ENCODE measurements around the gene NOL6. TPM values are rescaled to one million over a fixed set of nuclear protein-coding genes. Genes with fewer than 3 reads are reported as not detected.

NOL6 gene
- total RNA-seq, 2 donors from 2014 or later, result 11.5 to 29.3 TPM

DNA sequence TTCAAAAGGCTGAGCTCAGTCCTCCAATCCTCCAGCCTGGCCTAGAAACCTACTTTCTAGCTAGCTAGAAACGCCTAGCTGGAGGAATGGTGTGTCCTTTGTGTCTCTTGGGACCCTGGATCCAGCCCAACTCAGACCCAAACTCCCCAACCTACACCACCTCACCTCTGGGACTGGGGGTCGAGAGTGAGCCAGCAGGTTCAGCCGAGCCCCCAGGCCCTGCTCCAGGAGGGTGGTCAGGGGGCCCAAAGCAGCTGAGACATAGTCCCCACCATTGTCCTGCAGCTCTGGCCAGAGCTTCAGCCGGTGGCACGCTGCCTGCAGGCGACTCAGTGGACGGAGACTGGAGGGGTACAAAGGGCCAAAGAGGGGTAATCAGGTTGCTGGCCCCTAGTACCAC lies 6.2 kb downstream of the NOL6 start:
- Histone ChIP-seq H3K9me3 (no peaks in the 10 kb centered on the region), H3K27ac (no peak overlapping the region), H3K4me1 (no peaks in the 10 kb centered on the region), H3K36me3 (peaks cover 20% of the 10 kb centered on the region), H3K9ac (ENCODE audit: low read depth in 2 of 2, low read length in 2 of 2) (no peak overlapping the region), H3K4me3 (no peak overlapping the region), H3K27me3 (no peaks in the 10 kb centered on the region)
- TF ChIP-seq, protein P1, sequence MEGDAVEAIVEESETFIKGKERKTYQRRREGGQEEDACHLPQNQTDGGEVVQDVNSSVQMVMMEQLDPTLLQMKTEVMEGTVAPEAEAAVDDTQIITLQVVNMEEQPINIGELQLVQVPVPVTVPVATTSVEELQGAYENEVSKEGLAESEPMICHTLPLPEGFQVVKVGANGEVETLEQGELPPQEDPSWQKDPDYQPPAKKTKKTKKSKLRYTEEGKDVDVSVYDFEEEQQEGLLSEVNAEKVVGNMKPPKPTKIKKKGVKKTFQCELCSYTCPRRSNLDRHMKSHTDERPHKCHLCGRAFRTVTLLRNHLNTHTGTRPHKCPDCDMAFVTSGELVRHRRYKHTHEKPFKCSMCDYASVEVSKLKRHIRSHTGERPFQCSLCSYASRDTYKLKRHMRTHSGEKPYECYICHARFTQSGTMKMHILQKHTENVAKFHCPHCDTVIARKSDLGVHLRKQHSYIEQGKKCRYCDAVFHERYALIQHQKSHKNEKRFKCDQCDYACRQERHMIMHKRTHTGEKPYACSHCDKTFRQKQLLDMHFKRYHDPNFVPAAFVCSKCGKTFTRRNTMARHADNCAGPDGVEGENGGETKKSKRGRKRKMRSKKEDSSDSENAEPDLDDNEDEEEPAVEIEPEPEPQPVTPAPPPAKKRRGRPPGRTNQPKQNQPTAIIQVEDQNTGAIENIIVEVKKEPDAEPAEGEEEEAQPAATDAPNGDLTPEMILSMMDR (IDR thresholded peaks at IDR 0.05), result no peak
- intact Hi-C loops (cut with DNase I), result loop anchor here (5.0 kb wide), 2 partner anchors 65 to 90 kb away; partner anchors contain the start of gene AQP7
- DNase-seq, result no peak

DNA sequence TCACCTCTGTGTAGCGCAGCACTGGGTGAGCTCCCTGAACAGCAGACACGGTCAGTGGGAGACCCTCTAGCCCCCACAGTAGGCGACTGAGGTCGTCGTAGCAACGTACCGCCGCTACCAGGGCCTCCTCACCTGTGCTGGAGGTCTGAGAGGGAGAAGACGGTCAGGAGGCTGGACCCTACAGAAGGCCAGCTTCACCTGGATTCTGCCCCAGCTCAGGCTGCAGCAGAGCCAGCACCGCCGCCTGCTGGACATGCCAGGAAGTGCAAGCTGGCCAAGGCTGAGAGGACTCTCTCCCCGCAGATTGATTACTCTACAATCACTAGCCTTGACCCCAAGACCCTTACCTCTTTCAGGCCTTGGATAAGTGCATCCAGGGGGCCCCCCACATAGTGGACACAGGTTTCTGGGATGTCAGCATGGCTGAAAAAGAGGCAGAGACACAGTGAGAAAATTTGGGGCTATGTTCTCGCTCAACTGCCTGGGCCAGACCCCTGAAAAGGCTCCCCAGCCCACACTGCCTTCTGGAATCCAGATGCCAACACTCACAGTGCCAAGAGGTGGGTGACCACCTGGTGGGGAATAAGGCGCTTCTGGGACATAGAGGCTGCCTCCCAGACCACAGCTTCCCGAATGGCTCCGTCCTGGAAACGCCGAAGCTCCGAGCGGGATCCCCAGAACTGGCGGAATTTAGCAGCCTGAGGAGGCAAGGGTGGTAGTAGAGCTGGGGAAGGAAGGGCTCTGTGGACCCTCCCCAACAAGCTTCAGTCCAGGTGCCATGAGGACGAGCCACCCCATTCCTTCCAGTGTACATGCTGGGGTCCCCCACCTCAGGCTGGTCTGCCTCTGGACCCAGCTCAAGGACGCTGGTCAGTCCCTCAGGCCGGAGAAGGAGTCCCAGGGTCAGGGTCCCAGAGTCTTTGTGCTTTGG lies 6.9 kb downstream of the NOL6 start:
- peaks cover 24% of the 10 kb centered on the region for H3K36me3 ChIP-seq
- intact Hi-C loops (cut with DNase I), result loop anchor here (5.0 kb wide), 2 partner anchors 65 to 90 kb away; partner anchors contain the start of gene AQP7

DNA sequence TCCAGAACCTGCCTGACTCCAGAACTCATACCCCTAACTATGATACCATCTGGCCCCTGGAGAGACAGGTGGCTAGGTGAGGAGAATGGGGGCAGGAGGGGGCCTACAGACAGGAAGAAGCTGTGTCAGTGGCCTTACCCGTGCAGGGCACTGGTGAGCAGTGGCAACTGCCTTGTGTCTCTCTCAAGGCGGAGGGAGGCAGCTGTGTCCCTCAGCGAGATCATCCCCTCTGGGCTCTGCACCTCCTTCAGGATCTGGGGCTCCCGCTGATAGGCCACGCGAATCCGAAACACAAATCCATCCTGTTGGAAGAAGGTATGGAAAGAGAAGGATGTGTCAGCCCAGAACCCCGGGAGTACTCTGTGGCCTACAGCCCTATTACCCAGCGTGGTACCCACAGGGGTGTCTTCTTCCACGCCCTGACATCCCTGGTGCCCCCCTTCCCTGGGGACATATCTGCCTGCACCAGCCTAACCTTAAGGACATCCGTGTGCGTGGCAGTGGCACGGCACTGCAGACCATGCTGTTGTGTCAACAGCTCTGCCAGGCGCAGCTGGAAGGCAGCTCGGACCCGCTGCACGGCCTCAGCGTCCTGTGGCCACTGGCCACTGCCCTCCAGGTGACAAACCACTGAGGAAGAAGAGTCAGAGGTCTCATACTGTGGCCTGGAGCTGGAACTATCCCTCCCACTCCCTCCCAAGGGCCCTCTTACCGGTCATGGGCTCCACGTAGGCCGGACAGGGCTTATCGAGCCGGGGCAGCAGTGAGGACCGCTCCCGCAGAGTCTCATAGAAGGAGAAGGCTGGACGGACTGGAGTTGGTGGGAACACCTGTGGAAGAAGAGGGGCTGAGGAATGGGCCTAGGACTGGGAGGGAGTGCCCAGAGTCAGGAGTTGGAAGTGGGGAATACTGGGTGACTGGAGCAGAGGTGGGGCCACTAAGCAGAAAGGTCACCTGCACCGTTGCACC lies 7.8 kb downstream of the NOL6 start:
- no peak for DNase-seq
- Histone ChIP-seq H3K9ac (ENCODE audit: low read depth in 2 of 2, low read length in 2 of 2) (no peak overlapping the region), H3K27me3 (no peaks in the 10 kb centered on the region), H3K9me3 (no peaks in the 10 kb centered on the region), H3K27ac (no peak overlapping the region), H3K4me3 (no peak overlapping the region), H3K36me3 (peaks cover 20% of the 10 kb centered on the region), H3K4me1 (no peaks in the 10 kb centered on the region)
- intact Hi-C loops (cut with DNase I), result loop anchor here (5.0 kb wide), 2 partner anchors 64 to 89 kb away; partner anchors contain the start of gene AQP7
- TF ChIP-seq, protein P1 (IDR thresholded peaks at IDR 0.05), result no peak

More for the DNA sequence above, 6.9 kb downstream of the NOL6 start:
- no peaks in the 10 kb centered on the region for H3K9me3 ChIP-seq
- H3K4me3 ChIP-seq, result no peak overlapping the region
- no peaks in the 10 kb centered on the region for H3K4me1 ChIP-seq
- H3K27me3 ChIP-seq, result no peaks in the 10 kb centered on the region
- peak; percentile 72 for DNase-seq
- H3K27ac ChIP-seq, result no peak overlapping the region
- no peak overlapping the region for H3K9ac ChIP-seq (ENCODE audit: low read depth in 2 of 2, low read length in 2 of 2)
- TF ChIP-seq, protein P1 (IDR thresholded peaks at IDR 0.05), result peak; percentile 97

DNA sequence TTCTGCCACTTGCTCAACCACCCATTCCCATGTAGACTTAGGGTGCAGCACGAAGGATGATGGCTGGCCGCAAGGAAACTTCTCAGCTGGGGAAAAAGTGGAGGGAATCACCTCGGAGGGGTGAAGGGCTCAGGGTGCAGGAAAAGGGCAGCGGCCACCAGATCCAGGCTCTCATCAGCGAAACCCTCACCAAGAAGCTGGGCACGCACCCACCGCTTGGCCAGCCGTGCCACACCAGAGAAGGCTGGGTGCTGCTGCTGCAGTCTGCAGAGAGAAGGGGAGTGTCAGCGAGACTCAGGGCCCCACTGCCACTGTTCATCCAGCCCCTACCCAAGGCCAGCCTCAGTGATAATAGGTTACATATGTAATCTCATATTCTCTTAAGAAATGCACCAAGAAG lies 8.6 kb downstream of the NOL6 start:
- DNase-seq, result no peak
- Histone ChIP-seq H3K9me3 (no peaks in the 10 kb centered on the region), H3K27ac (no peak overlapping the region), H3K36me3 (peaks cover 16% of the 10 kb centered on the region), H3K27me3 (no peaks in the 10 kb centered on the region), H3K4me1 (no peaks in the 10 kb centered on the region), H3K9ac (ENCODE audit: low read depth in 2 of 2, low read length in 2 of 2) (no peak overlapping the region), H3K4me3 (no peak overlapping the region)
- TF ChIP-seq, protein P1 (IDR thresholded peaks at IDR 0.05), result no peak
- intact Hi-C loops (cut with DNase I), result loop anchor here (5.0 kb wide), 2 partner anchors 63 to 88 kb away; partner anchors contain the start of gene AQP7

All from colonic mucosa (tissue), 4 donors.